Stimulated activated CD4-positive, alpha-beta T cell treated with anti-CD3 and anti-CD28 coated beads, TNF-alpha, amount 100 ng/mL, for 4 hours (primary cell): ENCODE data around the gene ANKRD55.
"Not testable (repeated sequence)": the region's sequence is repeated elsewhere in the genome, so short reads cannot be mapped to it uniquely, and the experiment has no call there.

ENCODE experiments used
- DNase-seq, 3 experiments: peaks; one replicate each; pipeline ENCODE4 v3.0.0-alpha.2; 2020; ENCODE audit warnings: low read depth in 3 of 3

The ANKRD55 gene

GRCh38 chr5:56253126-56253525, 20.0 kb upstream of the ANKRD55 start:
- no peak for DNase-seq

GRCh38 chr5:56251918-56252553, 18.9 kb upstream of the ANKRD55 start:
- DNase-seq, result no peak

GRCh38 chr5:56251440-56251839, 18.3 kb upstream of the ANKRD55 start:
- DNase-seq, result no peak

- DNase-seq, result no peak
Measured at GRCh38 chr5:56250011-56250410, 16.9 kb upstream of the ANKRD55 start.

- DNase-seq, result not testable (repeated sequence)
Measured at GRCh38 chr5:56249085-56249484, 16.0 kb upstream of the ANKRD55 start.

GRCh38 chr5:56247592-56247991, 14.5 kb upstream of the ANKRD55 start:
- DNase-seq, result no peak

- no peak for DNase-seq
Measured at GRCh38 chr5:56246769-56247168, 13.6 kb upstream of the ANKRD55 start.

- DNase-seq, result no peak
Measured at GRCh38 chr5:56245481-56245880, 12.4 kb upstream of the ANKRD55 start.

- no peak for DNase-seq
Measured at GRCh38 chr5:56244627-56245026, 11.5 kb upstream of the ANKRD55 start.

- DNase-seq, result not testable (repeated sequence)
Measured at GRCh38 chr5:56242271-56242670, 9.1 kb upstream of the ANKRD55 start.

- no peak for DNase-seq
Measured at GRCh38 chr5:56232538-56232937, 592 bp downstream of the ANKRD55 start.

GRCh38 chr5:56230576-56230975, 2.6 kb downstream of the ANKRD55 start:
- no peak for DNase-seq

- DNase-seq, result no peak
Measured at GRCh38 chr5:56229111-56229510, 4.0 kb downstream of the ANKRD55 start.

- no peak for DNase-seq
Measured at GRCh38 chr5:56228631-56229030, 4.5 kb downstream of the ANKRD55 start.

GRCh38 chr5:56227691-56228090, 5.4 kb downstream of the ANKRD55 start:
- no peak for DNase-seq

- not testable (repeated sequence) for DNase-seq
Measured at GRCh38 chr5:56223298-56223697, 9.8 kb downstream of the ANKRD55 start.

GRCh38 chr5:56221601-56222000, 11.5 kb downstream of the ANKRD55 start:
- not testable (repeated sequence) for DNase-seq

- no peak for DNase-seq
Measured at GRCh38 chr5:56215019-56215830, 17.9 kb downstream of the ANKRD55 start.

GRCh38 chr5:56213886-56214535, 19.1 kb downstream of the ANKRD55 start:
- DNase-seq, result not testable (repeated sequence)

GRCh38 chr5:56212130-56212879, 20.8 kb downstream of the ANKRD55 start:
- no peak for DNase-seq

- no peak for DNase-seq
Measured at GRCh38 chr5:56211298-56211865, 21.7 kb downstream of the ANKRD55 start.

GRCh38 chr5:56208681-56209080, 24.4 kb downstream of the ANKRD55 start:
- DNase-seq, result no peak
